Neural progenitor cell (in vitro differentiated cells): ENCODE results near the gene CKS1B.

ENCODE experiments used
- EZH2 ChIP-seq: fragments of 200-600 bp; sonication (generic); IDR thresholded peaks from 2 replicates; pipeline ENCODE4 v1.6.1; 2017; ENCODE audit warnings: antibody characterized with exemption, mild to moderate bottlenecking, moderate library complexity
- TF ChIP-seq, protein P1 (sequence below): fragments of 200-600 bp; sonication (generic); IDR thresholded peaks from 2 replicates; pipeline ENCODE4 v1.5.1; 2017; ENCODE audit warnings: antibody characterized with exemption, mild to moderate bottlenecking

DNA sequence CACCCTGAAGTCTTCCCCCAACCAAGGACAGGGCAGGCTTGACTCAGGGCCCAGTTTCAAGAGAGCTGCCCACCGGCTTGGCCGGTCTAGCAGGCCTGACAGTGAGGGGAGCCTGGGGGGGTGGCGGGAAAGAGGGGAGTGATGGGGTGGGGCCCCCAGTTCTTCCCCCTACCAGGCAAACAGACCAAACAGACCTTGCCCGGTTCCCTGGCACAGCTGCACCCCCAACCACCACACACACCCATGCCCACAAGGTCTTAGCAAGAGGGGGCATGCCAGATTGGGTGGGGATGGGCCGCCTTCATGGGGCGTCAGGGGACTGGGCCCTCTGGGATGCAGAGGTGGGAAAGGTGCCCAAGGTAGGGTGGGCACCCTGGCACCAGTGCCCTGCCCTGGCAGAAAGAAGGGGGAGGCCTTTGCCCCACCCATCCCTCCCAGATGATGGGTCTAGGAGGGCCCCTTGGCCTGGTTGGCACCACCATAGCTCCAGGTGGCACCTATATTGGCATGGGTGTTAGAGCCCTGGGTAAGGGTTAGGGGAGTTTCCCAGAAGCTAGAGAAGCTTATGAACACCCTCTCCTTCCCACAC is 37.0 kb downstream of the CKS1B start:
- TF ChIP-seq, protein P1, sequence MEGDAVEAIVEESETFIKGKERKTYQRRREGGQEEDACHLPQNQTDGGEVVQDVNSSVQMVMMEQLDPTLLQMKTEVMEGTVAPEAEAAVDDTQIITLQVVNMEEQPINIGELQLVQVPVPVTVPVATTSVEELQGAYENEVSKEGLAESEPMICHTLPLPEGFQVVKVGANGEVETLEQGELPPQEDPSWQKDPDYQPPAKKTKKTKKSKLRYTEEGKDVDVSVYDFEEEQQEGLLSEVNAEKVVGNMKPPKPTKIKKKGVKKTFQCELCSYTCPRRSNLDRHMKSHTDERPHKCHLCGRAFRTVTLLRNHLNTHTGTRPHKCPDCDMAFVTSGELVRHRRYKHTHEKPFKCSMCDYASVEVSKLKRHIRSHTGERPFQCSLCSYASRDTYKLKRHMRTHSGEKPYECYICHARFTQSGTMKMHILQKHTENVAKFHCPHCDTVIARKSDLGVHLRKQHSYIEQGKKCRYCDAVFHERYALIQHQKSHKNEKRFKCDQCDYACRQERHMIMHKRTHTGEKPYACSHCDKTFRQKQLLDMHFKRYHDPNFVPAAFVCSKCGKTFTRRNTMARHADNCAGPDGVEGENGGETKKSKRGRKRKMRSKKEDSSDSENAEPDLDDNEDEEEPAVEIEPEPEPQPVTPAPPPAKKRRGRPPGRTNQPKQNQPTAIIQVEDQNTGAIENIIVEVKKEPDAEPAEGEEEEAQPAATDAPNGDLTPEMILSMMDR: no peak
- no peak for TF ChIP-seq EZH2
